ENCODE results near the gene SUGP2.

GRCh38 chr19:19052921-19053320 is 19.6 kb upstream of the SUGP2 start:
- TF ChIP-seq POLR2A (IDR thresholded peaks at IDR 0.05) (no peak), CTCF (IDR thresholded peaks at IDR 0.05) (no peak)

All from adrenal gland (tissue), 5 donors.